Measurements from ENCODE around the gene IGF2.

- TF ChIP-seq EGR1 (IDR thresholded peaks at IDR 0.05) (no peak), TAF1 (IDR thresholded peaks at IDR 0.05; ENCODE audit: low read depth) (no peak), YY1 (IDR thresholded peaks at IDR 0.05; ENCODE audit: low read depth) (no peak), RAD21 (IDR thresholded peaks at IDR 0.05; ENCODE audit: low read depth) (no peak), REST (IDR thresholded peaks at IDR 0.05; ENCODE audit: low read depth) (no peak), FOXM1 (IDR thresholded peaks at IDR 0.05; ENCODE audit: borderline replicate concordance, low read depth) (no peak), EP300 (IDR thresholded peaks at IDR 0.05; ENCODE audit: borderline replicate concordance) (no peak)
- TF ChIP-seq, protein P1, sequence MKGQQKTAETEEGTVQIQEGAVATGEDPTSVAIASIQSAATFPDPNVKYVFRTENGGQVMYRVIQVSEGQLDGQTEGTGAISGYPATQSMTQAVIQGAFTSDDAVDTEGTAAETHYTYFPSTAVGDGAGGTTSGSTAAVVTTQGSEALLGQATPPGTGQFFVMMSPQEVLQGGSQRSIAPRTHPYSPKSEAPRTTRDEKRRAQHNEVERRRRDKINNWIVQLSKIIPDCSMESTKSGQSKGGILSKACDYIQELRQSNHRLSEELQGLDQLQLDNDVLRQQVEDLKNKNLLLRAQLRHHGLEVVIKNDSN (IDR thresholded peaks at IDR 0.05), result no peak
These were observed 15.7 kb upstream of the IGF2 start for GRCh38 chr11:2154889-2155288.
